Globus pallidus (tissue), 1 donor: Measurements from ENCODE around the gene PSTPIP1.

Source experiments
- DNase-seq: peaks from one replicate; pipeline ENCODE4 v3.0.0-alpha.2; 2015; ENCODE audit warnings: low spot score

Gene PSTPIP1

GRCh38 chr15:77042955-77043920 is 48.3 kb downstream of the PSTPIP1 start:
- DNase-seq, result no peak

- DNase-seq, result peak; percentile 38
Observed at GRCh38 chr15:77044228-77045042, 49.5 kb downstream of the PSTPIP1 start.

- DNase-seq, result no peak
Observed at GRCh38 chr15:77045985-77046384, 51.1 kb downstream of the PSTPIP1 start.

- no peak for DNase-seq
Observed at GRCh38 chr15:77046704-77047412, 51.9 kb downstream of the PSTPIP1 start.

GRCh38 chr15:77048135-77048876 is 53.4 kb downstream of the PSTPIP1 start:
- no peak for DNase-seq

- DNase-seq, result no peak
Observed at GRCh38 chr15:77052556-77052955, 57.6 kb downstream of the PSTPIP1 start.

- no peak for DNase-seq
Observed at GRCh38 chr15:77053709-77054108, 58.8 kb downstream of the PSTPIP1 start.

GRCh38 chr15:77057072-77057471 is 62.1 kb downstream of the PSTPIP1 start:
- no peak for DNase-seq

- DNase-seq, result no peak
Observed at GRCh38 chr15:77057685-77058084, 62.8 kb downstream of the PSTPIP1 start.

- DNase-seq, result no peak
Observed at GRCh38 chr15:77058468-77058867, 63.5 kb downstream of the PSTPIP1 start.

GRCh38 chr15:77059786-77060361 is 64.9 kb downstream of the PSTPIP1 start:
- DNase-seq, result no peak

GRCh38 chr15:77060546-77060945 is 65.6 kb downstream of the PSTPIP1 start:
- peak; percentile 51 for DNase-seq

- DNase-seq, result no peak
Observed at GRCh38 chr15:77063249-77063648, 68.3 kb downstream of the PSTPIP1 start.

GRCh38 chr15:77064063-77064462 is 69.1 kb downstream of the PSTPIP1 start:
- no peak for DNase-seq

GRCh38 chr15:77064539-77065308 is 69.8 kb downstream of the PSTPIP1 start:
- no peak for DNase-seq

- no peak for DNase-seq
Observed at GRCh38 chr15:77066971-77067690, 72.2 kb downstream of the PSTPIP1 start.

GRCh38 chr15:77067691-77068367 is 72.9 kb downstream of the PSTPIP1 start:
- DNase-seq, result no peak

GRCh38 chr15:77068633-77069032 is 73.7 kb downstream of the PSTPIP1 start:
- DNase-seq, result no peak

GRCh38 chr15:77069521-77070121 is 74.7 kb downstream of the PSTPIP1 start:
- DNase-seq, result no peak
